Liver (tissue), 3 donors: ENCODE measurements around the gene MS4A15.

Experiments
- ATF3 ChIP-seq: IDR thresholded peaks from 2 replicates; pipeline ENCODE4 v1.6.1; 2016; ENCODE audit warnings: antibody characterized with exemption
- EGR1 ChIP-seq, 2 donors: IDR thresholded peaks; 2 replicates each; pipeline ENCODE4 v1.6.1; 2016 to 2018; ENCODE audit warnings: antibody characterized with exemption in 2 of 2, low read depth in 2 of 2
- GABPA ChIP-seq, 2 donors: IDR thresholded peaks in 1 of 2; conservative IDR thresholded peaks in 1 of 2; 2 replicates each; pipeline ENCODE4 v1.6.1; 2016; ENCODE audit warnings: antibody characterized with exemption in 2 of 2, mild to moderate bottlenecking in 1 of 2, moderate library complexity in 1 of 2
- HNF4G ChIP-seq: IDR thresholded peaks from 2 replicates; pipeline ENCODE4 v1.6.1; 2016; ENCODE audit warnings: antibody characterized with exemption
- NR2F2 ChIP-seq: IDR thresholded peaks from 2 replicates; pipeline ENCODE4 v1.6.1; 2016; ENCODE audit warnings: antibody characterized with exemption
- RAD21 ChIP-seq, 2 donors: IDR thresholded peaks; 2 replicates each; pipeline ENCODE4 v1.6.1; 2016; ENCODE audit warnings: antibody characterized with exemption in 2 of 2, mild to moderate bottlenecking in 2 of 2
- REST ChIP-seq: IDR thresholded peaks from 2 replicates; pipeline ENCODE4 v1.6.1; 2016; ENCODE audit warnings: antibody characterized with exemption, mild to moderate bottlenecking
- RXRA ChIP-seq, 2 donors: IDR thresholded peaks; 2 replicates each; pipeline ENCODE4 v1.6.1; 2017 to 2018; ENCODE audit warnings: antibody characterized with exemption in 2 of 2, mild to moderate bottlenecking in 1 of 2
- SP1 ChIP-seq: IDR thresholded peaks from 2 replicates; pipeline ENCODE4 v1.6.1; 2018; ENCODE audit warnings: antibody characterized with exemption, mild to moderate bottlenecking
- TAF1 ChIP-seq: conservative IDR thresholded peaks from 2 replicates; pipeline ENCODE4 v1.6.1; 2016; ENCODE audit warnings: antibody characterized with exemption, mild to moderate bottlenecking
- TF ChIP-seq, protein P1 (sequence below): fragments of 150-350 bp; IDR thresholded peaks from 2 replicates; pipeline ENCODE4 v1.5.1; 2017; ENCODE audit warnings: improper control_type of control experiment, low read depth, low read length; ENCODE audit not compliant: missing input control
- TF ChIP-seq, protein P2 (sequence below): IDR thresholded peaks from 2 replicates; pipeline ENCODE4 v1.6.1; 2016; ENCODE audit warnings: antibody characterized with exemption
- donor health status: healthy.
- donor health status: healthy.

DNA sequence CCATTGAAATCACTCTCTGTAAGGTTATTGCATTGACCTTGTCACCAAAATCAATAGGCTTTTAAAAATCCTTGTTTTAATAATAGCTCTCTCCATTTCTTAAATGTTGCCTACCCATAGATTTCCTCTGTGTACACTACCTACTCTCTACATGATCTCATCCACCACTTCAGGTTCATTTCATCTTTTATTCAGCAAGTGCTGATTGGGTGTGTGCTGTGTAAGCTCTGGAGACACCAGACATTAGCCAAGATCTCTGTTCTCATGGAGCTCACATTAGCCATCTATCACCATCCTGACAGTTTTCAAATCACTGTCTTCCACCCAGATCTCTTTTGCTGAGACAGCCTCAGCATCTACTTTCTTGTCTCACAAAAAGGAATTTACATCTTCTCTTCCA, 24.1 kb downstream of the MS4A15 start:
- TF ChIP-seq REST (no peak), RXRA (IDR thresholded peaks at IDR 0.05) (no peak), SP1 (no peak), NR2F2 (no peak), TAF1 (no peak), EGR1 (IDR thresholded peaks at IDR 0.05; ENCODE audit: low read depth in 2 of 2) (no peak), HNF4G (no peak), ATF3 (no peak), RAD21 (IDR thresholded peaks at IDR 0.05) (no peak), GABPA (IDR thresholded peaks at IDR 0.05 in 1 of 2, conservative IDR thresholded peaks at IDR 0.05 in 1 of 2) (no peak)
- TF ChIP-seq, protein P1, sequence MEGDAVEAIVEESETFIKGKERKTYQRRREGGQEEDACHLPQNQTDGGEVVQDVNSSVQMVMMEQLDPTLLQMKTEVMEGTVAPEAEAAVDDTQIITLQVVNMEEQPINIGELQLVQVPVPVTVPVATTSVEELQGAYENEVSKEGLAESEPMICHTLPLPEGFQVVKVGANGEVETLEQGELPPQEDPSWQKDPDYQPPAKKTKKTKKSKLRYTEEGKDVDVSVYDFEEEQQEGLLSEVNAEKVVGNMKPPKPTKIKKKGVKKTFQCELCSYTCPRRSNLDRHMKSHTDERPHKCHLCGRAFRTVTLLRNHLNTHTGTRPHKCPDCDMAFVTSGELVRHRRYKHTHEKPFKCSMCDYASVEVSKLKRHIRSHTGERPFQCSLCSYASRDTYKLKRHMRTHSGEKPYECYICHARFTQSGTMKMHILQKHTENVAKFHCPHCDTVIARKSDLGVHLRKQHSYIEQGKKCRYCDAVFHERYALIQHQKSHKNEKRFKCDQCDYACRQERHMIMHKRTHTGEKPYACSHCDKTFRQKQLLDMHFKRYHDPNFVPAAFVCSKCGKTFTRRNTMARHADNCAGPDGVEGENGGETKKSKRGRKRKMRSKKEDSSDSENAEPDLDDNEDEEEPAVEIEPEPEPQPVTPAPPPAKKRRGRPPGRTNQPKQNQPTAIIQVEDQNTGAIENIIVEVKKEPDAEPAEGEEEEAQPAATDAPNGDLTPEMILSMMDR = no peak
- TF ChIP-seq, protein P2, sequence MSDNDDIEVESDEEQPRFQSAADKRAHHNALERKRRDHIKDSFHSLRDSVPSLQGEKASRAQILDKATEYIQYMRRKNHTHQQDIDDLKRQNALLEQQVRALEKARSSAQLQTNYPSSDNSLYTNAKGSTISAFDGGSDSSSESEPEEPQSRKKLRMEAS = no peak
